HL-60 (cell line): ENCODE data around the gene BCAS3.

Experiments
- GABPA ChIP-seq: IDR thresholded peaks from 2 replicates; pipeline ENCODE4 v1.6.1; 2012; ENCODE audit warnings: low read depth
- POLR2AphosphoS5 ChIP-seq: IDR thresholded peaks from 2 replicates; pipeline ENCODE4 v1.6.1; 2012; ENCODE audit warnings: low read depth
- SPI1 ChIP-seq: IDR thresholded peaks from 2 replicates; pipeline ENCODE4 v1.6.1; 2012; ENCODE audit warnings: low read depth, mild to moderate bottlenecking, borderline replicate concordance
- TF ChIP-seq, protein P1 (sequence below): IDR thresholded peaks from one replicate; pipeline ENCODE4 v1.5.1; 2011; ENCODE audit warnings: low read length, control low read depth, inconsistent platforms; ENCODE audit not compliant: insufficient read depth
- TF ChIP-seq, protein P2 (sequence below): IDR thresholded peaks from 2 replicates; pipeline ENCODE4 v1.6.1; 2012; ENCODE audit warnings: low read depth; ENCODE audit not compliant: insufficient replicate concordance

DNA sequence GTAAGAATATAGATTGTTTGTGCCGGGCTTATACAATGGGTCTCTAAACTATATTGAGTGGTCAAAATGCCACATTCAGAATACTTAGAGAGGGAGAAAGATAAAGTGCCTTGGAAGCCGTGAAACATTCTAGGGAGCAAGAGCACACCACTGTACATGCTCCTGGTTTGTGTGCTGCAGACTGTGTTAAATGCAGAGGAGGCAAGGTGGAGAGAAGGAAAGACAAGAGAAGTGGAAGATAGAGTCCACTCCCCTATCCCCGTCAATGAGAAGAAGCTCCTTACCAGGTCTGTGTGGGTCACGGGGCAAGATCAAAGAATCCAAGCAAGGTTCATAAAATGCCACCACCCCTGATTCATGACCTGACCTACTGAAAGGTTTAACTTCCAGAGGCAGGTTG lies 454.9 kb downstream of the BCAS3 start:
- TF ChIP-seq, protein P1, sequence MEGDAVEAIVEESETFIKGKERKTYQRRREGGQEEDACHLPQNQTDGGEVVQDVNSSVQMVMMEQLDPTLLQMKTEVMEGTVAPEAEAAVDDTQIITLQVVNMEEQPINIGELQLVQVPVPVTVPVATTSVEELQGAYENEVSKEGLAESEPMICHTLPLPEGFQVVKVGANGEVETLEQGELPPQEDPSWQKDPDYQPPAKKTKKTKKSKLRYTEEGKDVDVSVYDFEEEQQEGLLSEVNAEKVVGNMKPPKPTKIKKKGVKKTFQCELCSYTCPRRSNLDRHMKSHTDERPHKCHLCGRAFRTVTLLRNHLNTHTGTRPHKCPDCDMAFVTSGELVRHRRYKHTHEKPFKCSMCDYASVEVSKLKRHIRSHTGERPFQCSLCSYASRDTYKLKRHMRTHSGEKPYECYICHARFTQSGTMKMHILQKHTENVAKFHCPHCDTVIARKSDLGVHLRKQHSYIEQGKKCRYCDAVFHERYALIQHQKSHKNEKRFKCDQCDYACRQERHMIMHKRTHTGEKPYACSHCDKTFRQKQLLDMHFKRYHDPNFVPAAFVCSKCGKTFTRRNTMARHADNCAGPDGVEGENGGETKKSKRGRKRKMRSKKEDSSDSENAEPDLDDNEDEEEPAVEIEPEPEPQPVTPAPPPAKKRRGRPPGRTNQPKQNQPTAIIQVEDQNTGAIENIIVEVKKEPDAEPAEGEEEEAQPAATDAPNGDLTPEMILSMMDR, result no peak
- no peak for TF ChIP-seq SPI1
- TF ChIP-seq POLR2AphosphoS5, result no peak
- no peak for TF ChIP-seq GABPA
- TF ChIP-seq, protein P2, sequence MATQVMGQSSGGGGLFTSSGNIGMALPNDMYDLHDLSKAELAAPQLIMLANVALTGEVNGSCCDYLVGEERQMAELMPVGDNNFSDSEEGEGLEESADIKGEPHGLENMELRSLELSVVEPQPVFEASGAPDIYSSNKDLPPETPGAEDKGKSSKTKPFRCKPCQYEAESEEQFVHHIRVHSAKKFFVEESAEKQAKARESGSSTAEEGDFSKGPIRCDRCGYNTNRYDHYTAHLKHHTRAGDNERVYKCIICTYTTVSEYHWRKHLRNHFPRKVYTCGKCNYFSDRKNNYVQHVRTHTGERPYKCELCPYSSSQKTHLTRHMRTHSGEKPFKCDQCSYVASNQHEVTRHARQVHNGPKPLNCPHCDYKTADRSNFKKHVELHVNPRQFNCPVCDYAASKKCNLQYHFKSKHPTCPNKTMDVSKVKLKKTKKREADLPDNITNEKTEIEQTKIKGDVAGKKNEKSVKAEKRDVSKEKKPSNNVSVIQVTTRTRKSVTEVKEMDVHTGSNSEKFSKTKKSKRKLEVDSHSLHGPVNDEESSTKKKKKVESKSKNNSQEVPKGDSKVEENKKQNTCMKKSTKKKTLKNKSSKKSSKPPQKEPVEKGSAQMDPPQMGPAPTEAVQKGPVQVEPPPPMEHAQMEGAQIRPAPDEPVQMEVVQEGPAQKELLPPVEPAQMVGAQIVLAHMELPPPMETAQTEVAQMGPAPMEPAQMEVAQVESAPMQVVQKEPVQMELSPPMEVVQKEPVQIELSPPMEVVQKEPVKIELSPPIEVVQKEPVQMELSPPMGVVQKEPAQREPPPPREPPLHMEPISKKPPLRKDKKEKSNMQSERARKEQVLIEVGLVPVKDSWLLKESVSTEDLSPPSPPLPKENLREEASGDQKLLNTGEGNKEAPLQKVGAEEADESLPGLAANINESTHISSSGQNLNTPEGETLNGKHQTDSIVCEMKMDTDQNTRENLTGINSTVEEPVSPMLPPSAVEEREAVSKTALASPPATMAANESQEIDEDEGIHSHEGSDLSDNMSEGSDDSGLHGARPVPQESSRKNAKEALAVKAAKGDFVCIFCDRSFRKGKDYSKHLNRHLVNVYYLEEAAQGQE, result no peak
